Naive thymus-derived CD4-positive, alpha-beta T cell (primary cell): ENCODE results near the gene COMT. TPM values are rescaled to one million over a fixed set of nuclear protein-coding genes. Genes with fewer than 3 reads are reported as not detected.

ENCODE experiments used
- ATAC-seq: fragments of 150-1000 bp; cut with Tn5 transposase; 2 replicates; pipeline ENCODE4 v1.10.0; 2021; ENCODE audit warnings: mild to moderate bottlenecking, moderate library complexity
- CTCF ChIA-PET: fragments of 350-600 bp; sonication (Branson Sonifier 250); formaldehyde crosslinking; loops from one replicate; lab custom pipeline; 2021; ENCODE audit warnings: antibody characterized with exemption; lab: Charles Lee
- POLR2A ChIA-PET: fragments of 350-600 bp; sonication (Branson Sonifier 250); formaldehyde crosslinking; loops from one replicate; lab custom pipeline; 2021; ENCODE audit warnings: antibody characterized with exemption, inconsistent platforms; lab: Charles Lee
- DNase-seq, 9 donors: peaks; one replicate each; pipeline versions ENCODE4 v3.0.0 to v3.0.0-alpha.2; 2020 to 2022; ENCODE audit warnings: mixed read lengths in 1 of 9
- H3K27ac ChIP-seq: one replicate; pipeline ENCODE4 v1.7.0; 2013; ENCODE audit warnings: mild to moderate bottlenecking, low read depth, low read length, moderate library complexity
- H3K27me3 ChIP-seq, 2 donors: one replicate each; pipeline ENCODE4 v1.7.0; 2013; ENCODE audit warnings: low read length in 2 of 2, mild to moderate bottlenecking in 2 of 2, moderate library complexity in 2 of 2; ENCODE audit not compliant: control insufficient read depth in 2 of 2, insufficient read depth in 2 of 2
- H3K36me3 ChIP-seq, 3 experiments: 1 replicate in 2 of 3; 2 replicates in 1 of 3; pipeline ENCODE4 v1.7.0; 2013; ENCODE audit warnings: low read length in 3 of 3, mild to moderate bottlenecking in 3 of 3, moderate library complexity in 1 of 3; ENCODE audit not compliant: insufficient read depth in 3 of 3, control insufficient read depth in 2 of 3
- H3K4me1 ChIP-seq, 2 donors: one replicate each; pipeline ENCODE4 v1.7.0; 2013; ENCODE audit warnings: low read length in 2 of 2, mild to moderate bottlenecking in 2 of 2, moderate library complexity in 1 of 2; ENCODE audit not compliant: control insufficient read depth in 2 of 2, insufficient read depth in 2 of 2
- H3K4me3 ChIP-seq: 2 replicates; pipeline ENCODE4 v1.7.0; 2013; ENCODE audit warnings: mild to moderate bottlenecking, low read length
- H3K9me3 ChIP-seq, 3 experiments: 1 replicate in 2 of 3; 2 replicates in 1 of 3; pipeline ENCODE4 v1.7.0; 2013; ENCODE audit warnings: low read length in 3 of 3; ENCODE audit not compliant: control insufficient read depth in 2 of 3
- H3K27ac Mint-ChIP-seq, 9 donors: one replicate each; pipeline ENCODE4 v1.8.0; 2020 to 2022; ENCODE audit warnings: mixed read lengths in 9 of 9, mild to moderate bottlenecking in 8 of 9, moderate library complexity in 5 of 9, inconsistent platforms in 2 of 9
- H3K27me3 Mint-ChIP-seq, 5 donors: one replicate each; pipeline ENCODE4 v1.8.0; 2021 to 2022; ENCODE audit warnings: mixed read lengths in 5 of 5, mild to moderate bottlenecking in 1 of 5
- H3K36me3 Mint-ChIP-seq, 5 donors: one replicate each; pipeline ENCODE4 v1.8.0; 2020 to 2022; ENCODE audit warnings: mixed read lengths in 5 of 5, mild to moderate bottlenecking in 3 of 5, inconsistent platforms in 1 of 5
- H3K4me1 Mint-ChIP-seq, 7 donors: one replicate each; pipeline ENCODE4 v1.8.0; 2020 to 2022; ENCODE audit warnings: mixed read lengths in 7 of 7, mild to moderate bottlenecking in 3 of 7, inconsistent platforms in 1 of 7
- H3K4me3 Mint-ChIP-seq, 10 donors: one replicate each; pipeline ENCODE4 v1.8.0; 2020 to 2022; ENCODE audit warnings: mild to moderate bottlenecking in 10 of 10, mixed read lengths in 10 of 10, moderate library complexity in 6 of 10, inconsistent platforms in 2 of 10
- H3K9me3 Mint-ChIP-seq, 11 donors: one replicate each; pipeline ENCODE4 v1.8.0; 2020 to 2022; ENCODE audit warnings: mixed read lengths in 11 of 11, mild to moderate bottlenecking in 4 of 11, inconsistent platforms in 1 of 11, moderate library complexity in 1 of 11
- intact Hi-C, 2 donors: fragments of 100-400 bp; cut with micrococcal nuclease; formaldehyde crosslinking; loops; one replicate each; pipeline ENCODE4 v1.15.1; 2023
- polyA plus RNA-seq, 2 donors: library from polyadenylated mRNA; unstranded; fragments of 300-500 nt; fragmentation: Illumina TruSeq; gene quantifications; one replicate each; pipeline ENCODE4 v1.2.3, GENCODE V29; 2021
- total RNA-seq, 6 experiments: library from RNA in 5 of 6; stranded (reverse) in 5 of 6; gene quantifications; 1 replicate in 5 of 6; 2 replicates in 1 of 6; pipeline ENCODE4 v1.2.3 and lab custom pipeline; 2021 to 2026

The COMT gene
- total and polyA plus RNA-seq, 7 experiments from 2014 or later = 30.0 to 105 (median 56.0) TPM

GRCh38 chr22:19937616-19938473 is 3.7 kb upstream of the COMT start:
- Mint-ChIP-seq H3K4me1 (peaks cover 17 to 31% (median 26%) of the 10 kb centered on the region in 7 donors), H3K36me3 (peaks cover 26 to 48% (median 38%) of the 10 kb centered on the region in 5 donors), H3K9me3 (peaks cover 7 to 27% (median 14%) of the 10 kb centered on the region in 11 donors), H3K4me3 (no peak overlapping the region), H3K27me3 (no peaks in the 10 kb centered on the region), H3K27ac (peak overlapping the region in 1 of 9 donors; percentile 32)
- no peak overlapping the region for H3K4me3 ChIP-seq
- ATAC-seq = no peak
- H3K27me3 ChIP-seq = no peaks in the 10 kb centered on the region
- CTCF ChIA-PET = no interaction called here
- intact Hi-C loops = no loop called here
- peaks cover 11 to 17% of the 10 kb centered on the region in 2 donors for H3K4me1 ChIP-seq
- no peak overlapping the region for H3K27ac ChIP-seq
- H3K36me3 ChIP-seq = peaks cover 0 to 6% (median 0%) of the 10 kb centered on the region in 3 experiments
- no peak for DNase-seq
- POLR2A ChIA-PET = no interaction called here
- peaks cover 0 to 11% (median 0%) of the 10 kb centered on the region in 3 experiments for H3K9me3 ChIP-seq

GRCh38 chr22:19940536-19941364 is 822 bp upstream of the COMT start:
- Mint-ChIP-seq H3K4me3 (peak overlapping the region; percentile 85 to 99 (median 95)), H3K27ac (peak overlapping the region; percentile 88 to 97 (median 95)), H3K36me3 (peaks cover 19 to 42% (median 30%) of the 10 kb centered on the region in 5 donors), H3K4me1 (peaks cover 27 to 55% (median 40%) of the 10 kb centered on the region in 7 donors), H3K27me3 (no peaks in the 10 kb centered on the region), H3K9me3 (peaks cover 3 to 17% (median 10%) of the 10 kb centered on the region in 11 donors)
- H3K27me3 ChIP-seq = no peaks in the 10 kb centered on the region
- peak overlapping the region; percentile 99 for H3K4me3 ChIP-seq
- ChIA-PET CTCF (interaction anchor here (0.6 to 1.0 kb wide), 3 partner anchors 9 to 87 kb away, joined by 3 to 4 read pairs (median 3); no protein-coding TSS in a partner anchor), POLR2A (interaction anchor here (0.7 kb wide), 1 partner anchor 28 kb away, joined by 4 read pairs; no protein-coding TSS in a partner anchor)
- H3K27ac ChIP-seq = peak overlapping the region; percentile 85
- ATAC-seq (peak; percentile 16), DNase-seq (no peak)
- H3K4me1 ChIP-seq = peaks cover 20 to 22% of the 10 kb centered on the region in 2 donors
- H3K36me3 ChIP-seq = peaks cover 0 to 6% (median 0%) of the 10 kb centered on the region in 3 experiments
- peaks cover 0 to 8% (median 0%) of the 10 kb centered on the region in 3 experiments for H3K9me3 ChIP-seq
- intact Hi-C loops = loop anchor here in 1 of 2 donors (2.0 kb wide), 1 partner anchor 50 kb away; no protein-coding TSS in a partner anchor

DNA sequence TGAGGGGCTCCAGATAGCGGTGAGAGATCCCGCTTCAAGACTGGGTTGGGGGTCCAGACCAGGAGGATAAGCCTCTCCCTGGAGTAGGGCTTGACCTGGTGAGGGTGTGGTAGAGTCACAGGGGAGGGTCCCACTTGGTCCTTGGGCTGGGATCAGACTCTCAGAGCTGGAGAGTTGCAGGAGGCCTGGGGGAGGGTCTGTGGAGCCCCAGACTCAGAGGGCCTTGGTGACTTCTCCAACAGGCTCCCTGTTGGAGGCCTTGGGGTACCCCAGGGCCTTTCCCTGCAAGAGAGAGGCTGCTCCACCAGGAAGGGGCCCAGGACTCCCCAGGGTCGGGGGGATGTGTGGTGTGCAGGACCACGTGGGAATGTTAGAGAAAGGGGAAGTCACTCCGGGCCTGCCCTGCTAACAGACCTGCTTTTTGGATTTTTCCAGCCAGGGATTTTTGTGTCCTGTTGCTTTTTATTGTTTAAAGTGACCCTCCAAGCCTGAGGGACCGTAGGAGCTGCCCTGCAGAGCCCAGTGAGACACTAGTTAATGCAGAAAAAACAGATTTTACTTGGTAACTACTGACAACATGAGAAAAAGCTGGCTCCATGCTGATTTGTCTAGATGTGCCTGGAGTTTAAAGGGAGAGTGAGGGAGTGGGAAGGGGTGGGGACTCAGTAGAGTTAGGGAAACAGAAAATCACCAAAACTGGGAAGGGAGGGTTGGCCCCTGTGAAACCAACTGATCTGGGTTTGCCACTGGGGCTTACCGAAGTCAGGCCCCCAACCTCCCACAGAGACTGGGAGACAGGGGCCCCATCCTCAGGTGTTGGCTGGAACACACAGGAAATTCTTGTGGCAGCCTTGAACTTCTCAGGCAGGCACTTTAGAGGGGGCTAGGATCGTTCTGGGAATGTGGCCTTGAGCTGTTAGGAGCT is 847 bp downstream of the COMT start:
- POLR2A ChIA-PET = interaction anchor here (1.1 to 1.5 kb wide), 2 partner anchors 77 to 175 kb away, joined by 3 to 4 read pairs; partner anchors contain the start of gene TRMT2A
- Mint-ChIP-seq H3K27ac (peak overlapping the region; percentile 94 to 98 (median 95)), H3K36me3 (peaks cover 7 to 25% (median 14%) of the 10 kb centered on the region in 5 donors), H3K4me1 (peaks cover 34 to 68% (median 46%) of the 10 kb centered on the region in 7 donors), H3K4me3 (peak overlapping the region; percentile 91 to 99 (median 95)), H3K9me3 (peaks cover 0 to under 1% (median 0%) of the 10 kb centered on the region in 11 donors), H3K27me3 (no peaks in the 10 kb centered on the region)
- Histone ChIP-seq H3K36me3 (peaks cover 0 to 6% (median 0%) of the 10 kb centered on the region in 3 experiments), H3K27ac (peak overlapping the region; percentile 85), H3K4me3 (peak overlapping the region; percentile 99), H3K27me3 (no peaks in the 10 kb centered on the region), H3K4me1 (peaks cover 22% of the 10 kb centered on the region in 2 donors), H3K9me3 (no peaks in the 10 kb centered on the region)
- intact Hi-C loops = no loop called here
- peak in 2 of 9 donors; percentile 15 to 33 for DNase-seq
- CTCF ChIA-PET = interaction anchor here (1.3 to 1.5 kb wide), 2 partner anchors 12 to 29 kb away, joined by 4 to 5 read pairs; no protein-coding TSS in a partner anchor
- peak; percentile 34 for ATAC-seq

DNA sequence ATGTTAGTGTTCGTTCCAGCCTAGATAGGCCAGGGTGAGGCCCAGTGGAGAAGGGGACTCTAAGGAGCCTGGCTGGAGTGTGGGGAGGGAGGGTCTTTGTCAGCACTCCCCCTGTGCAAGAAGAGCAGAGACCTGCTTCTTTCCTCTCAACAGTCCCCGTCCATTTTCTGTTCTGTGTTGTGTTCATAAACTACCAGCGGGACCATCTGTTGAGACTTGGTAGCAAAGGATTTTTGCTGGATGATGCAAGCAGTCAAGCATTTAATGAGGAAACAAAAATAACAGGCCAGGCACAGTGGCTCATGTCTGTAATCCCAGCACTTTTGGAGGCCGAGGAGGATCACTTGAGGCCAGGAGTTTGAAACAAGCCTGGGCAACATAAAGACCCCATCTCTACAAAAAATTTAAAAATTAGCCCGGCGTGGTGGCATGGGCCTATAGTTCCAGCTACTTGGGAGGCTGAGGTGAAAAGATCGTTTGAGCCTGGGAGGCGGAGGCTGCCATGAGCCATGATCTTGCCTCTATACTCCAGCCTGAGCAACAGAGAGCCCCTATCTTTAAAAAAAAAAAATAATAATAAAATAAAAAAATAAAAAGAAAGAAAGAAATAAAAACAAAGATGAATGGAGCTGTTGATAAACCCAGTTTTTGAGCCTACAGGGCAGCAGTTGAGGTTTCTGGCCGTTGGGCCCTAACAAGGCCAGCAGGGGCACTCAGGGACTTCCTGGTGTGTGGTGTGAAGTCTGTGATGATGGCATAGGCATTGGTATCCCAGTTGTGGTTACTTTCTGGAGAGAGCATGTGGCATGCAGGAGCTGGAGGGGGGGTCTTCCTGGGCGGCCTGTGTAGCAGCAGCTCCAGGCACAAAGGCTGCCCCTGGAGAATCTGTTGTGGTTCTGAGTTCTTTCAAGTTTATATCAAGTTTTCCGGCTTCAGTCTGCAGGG is 1.8 kb downstream of the COMT start:
- CTCF ChIA-PET = interaction anchor here (1.3 to 1.5 kb wide), 2 partner anchors 11 to 30 kb away, joined by 4 to 5 read pairs; no protein-coding TSS in a partner anchor
- ATAC-seq (no peak), DNase-seq (no peak)
- H3K27me3 ChIP-seq = no peaks in the 10 kb centered on the region
- no peaks in the 10 kb centered on the region for H3K9me3 Mint-ChIP-seq
- no peaks in the 10 kb centered on the region for H3K9me3 ChIP-seq
- H3K4me1 Mint-ChIP-seq = peaks cover 32 to 73% (median 51%) of the 10 kb centered on the region in 7 donors
- peak overlapping the region; percentile 85 for H3K27ac ChIP-seq
- peak overlapping the region; percentile 91 to 99 (median 95) for H3K4me3 Mint-ChIP-seq
- peak overlapping the region; percentile 99 for H3K4me3 ChIP-seq
- POLR2A ChIA-PET = interaction anchor here (0.6 to 1.5 kb wide), 2 partner anchors 76 to 89 kb away, joined by 3 to 4 read pairs; no protein-coding TSS in a partner anchor
- peak overlapping the region; percentile 94 to 98 (median 95) for H3K27ac Mint-ChIP-seq
- intact Hi-C loops = no loop called here
- H3K36me3 Mint-ChIP-seq = peaks cover 2 to 16% (median 6%) of the 10 kb centered on the region in 5 donors
- peaks cover 22 to 25% of the 10 kb centered on the region in 2 donors for H3K4me1 ChIP-seq
- H3K27me3 Mint-ChIP-seq = no peaks in the 10 kb centered on the region
- peaks cover 0 to 6% (median 0%) of the 10 kb centered on the region in 3 experiments for H3K36me3 ChIP-seq
